ENCODE measurements around the gene NRXN3.

NRXN3 gene

GRCh38 chr14:79834868-79835267 is 1664.7 kb downstream of the NRXN3 start:
- H3K27ac Mint-ChIP-seq = no peak overlapping the region
- H3K36me3 Mint-ChIP-seq (ENCODE audit: low read depth) = no peaks in the 10 kb centered on the region
- DNase-seq (ENCODE audit: low spot score) = no peak
- H3K4me1 Mint-ChIP-seq (ENCODE audit: low read depth) = no peaks in the 10 kb centered on the region
- H3K9me3 Mint-ChIP-seq = peaks cover 7% of the 10 kb centered on the region
- H3K4me3 Mint-ChIP-seq = no peak overlapping the region
- H3K27me3 Mint-ChIP-seq (ENCODE audit: low read depth) = no peaks in the 10 kb centered on the region

GRCh38 chr14:79836577-79836976 is 1666.4 kb downstream of the NRXN3 start:
- H3K36me3 Mint-ChIP-seq (ENCODE audit: low read depth) = no peaks in the 10 kb centered on the region
- H3K4me3 Mint-ChIP-seq = no peak overlapping the region
- H3K27ac Mint-ChIP-seq = no peak overlapping the region
- DNase-seq (ENCODE audit: low spot score) = no peak
- peaks cover 7% of the 10 kb centered on the region for H3K9me3 Mint-ChIP-seq
- no peaks in the 10 kb centered on the region for H3K27me3 Mint-ChIP-seq (ENCODE audit: low read depth)
- no peaks in the 10 kb centered on the region for H3K4me1 Mint-ChIP-seq (ENCODE audit: low read depth)

GRCh38 chr14:79837699-79838098 is 1667.5 kb downstream of the NRXN3 start:
- no peaks in the 10 kb centered on the region for H3K4me1 Mint-ChIP-seq (ENCODE audit: low read depth)
- H3K9me3 Mint-ChIP-seq = peaks cover 7% of the 10 kb centered on the region
- H3K27me3 Mint-ChIP-seq (ENCODE audit: low read depth) = no peaks in the 10 kb centered on the region
- no peak overlapping the region for H3K27ac Mint-ChIP-seq
- H3K4me3 Mint-ChIP-seq = no peak overlapping the region
- H3K36me3 Mint-ChIP-seq (ENCODE audit: low read depth) = no peaks in the 10 kb centered on the region
- no peak for DNase-seq (ENCODE audit: low spot score)

DNA sequence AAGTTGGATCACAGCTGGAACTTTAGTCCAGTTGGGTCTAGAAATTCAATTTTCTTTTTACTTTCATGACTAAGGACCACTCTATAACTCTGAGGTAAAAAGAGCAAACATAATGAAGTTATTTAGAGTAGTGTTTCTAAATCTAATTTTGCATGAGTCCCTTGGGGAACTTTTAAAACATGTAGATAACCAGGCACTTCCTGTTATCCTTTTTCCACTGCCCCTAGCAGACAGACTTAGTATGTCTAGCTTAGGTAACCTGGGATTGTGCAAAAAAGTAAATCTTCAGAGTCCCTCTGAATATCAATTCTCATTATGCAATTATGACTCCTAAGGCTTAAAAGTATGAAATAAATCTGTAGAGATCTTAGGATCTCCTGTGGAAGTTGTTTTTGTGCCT is 1669.9 kb downstream of the NRXN3 start:
- Mint-ChIP-seq H3K9me3 (peaks cover 13% of the 10 kb centered on the region), H3K27me3 (ENCODE audit: low read depth) (no peaks in the 10 kb centered on the region), H3K4me3 (no peak overlapping the region), H3K27ac (no peak overlapping the region), H3K4me1 (ENCODE audit: low read depth) (no peaks in the 10 kb centered on the region), H3K36me3 (ENCODE audit: low read depth) (no peaks in the 10 kb centered on the region)
- no peak for DNase-seq (ENCODE audit: low spot score)

GRCh38 chr14:79840831-79841230 is 1670.7 kb downstream of the NRXN3 start:
- H3K9me3 Mint-ChIP-seq = peaks cover 13% of the 10 kb centered on the region
- no peaks in the 10 kb centered on the region for H3K4me1 Mint-ChIP-seq (ENCODE audit: low read depth)
- no peak for DNase-seq (ENCODE audit: low spot score)
- no peaks in the 10 kb centered on the region for H3K27me3 Mint-ChIP-seq (ENCODE audit: low read depth)
- no peak overlapping the region for H3K27ac Mint-ChIP-seq
- no peaks in the 10 kb centered on the region for H3K36me3 Mint-ChIP-seq (ENCODE audit: low read depth)
- no peak overlapping the region for H3K4me3 Mint-ChIP-seq

DNA sequence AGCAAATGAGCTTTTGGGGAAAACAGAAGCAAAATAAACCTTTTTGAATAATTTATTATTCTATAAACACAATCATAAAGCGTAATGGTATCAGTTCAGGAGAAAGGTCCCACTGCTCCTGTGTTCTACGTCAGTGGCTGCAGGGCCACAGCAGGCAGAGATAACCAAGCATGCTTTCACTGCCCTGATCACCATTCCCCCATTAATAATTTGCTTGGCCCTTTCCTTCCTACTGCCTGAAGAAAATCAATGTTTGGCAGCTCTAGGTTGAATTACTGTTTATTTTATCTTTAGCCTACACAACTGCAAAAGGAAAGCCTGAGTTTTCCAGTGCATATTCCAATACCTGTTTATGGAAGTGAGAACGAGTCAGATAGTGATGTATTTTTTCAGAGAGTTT is 1671.3 kb downstream of the NRXN3 start:
- H3K4me1 Mint-ChIP-seq (ENCODE audit: low read depth) = no peaks in the 10 kb centered on the region
- no peak for DNase-seq (ENCODE audit: low spot score)
- no peak overlapping the region for H3K27ac Mint-ChIP-seq
- peaks cover 13% of the 10 kb centered on the region for H3K9me3 Mint-ChIP-seq
- no peaks in the 10 kb centered on the region for H3K27me3 Mint-ChIP-seq (ENCODE audit: low read depth)
- H3K36me3 Mint-ChIP-seq (ENCODE audit: low read depth) = no peaks in the 10 kb centered on the region
- no peak overlapping the region for H3K4me3 Mint-ChIP-seq

DNA sequence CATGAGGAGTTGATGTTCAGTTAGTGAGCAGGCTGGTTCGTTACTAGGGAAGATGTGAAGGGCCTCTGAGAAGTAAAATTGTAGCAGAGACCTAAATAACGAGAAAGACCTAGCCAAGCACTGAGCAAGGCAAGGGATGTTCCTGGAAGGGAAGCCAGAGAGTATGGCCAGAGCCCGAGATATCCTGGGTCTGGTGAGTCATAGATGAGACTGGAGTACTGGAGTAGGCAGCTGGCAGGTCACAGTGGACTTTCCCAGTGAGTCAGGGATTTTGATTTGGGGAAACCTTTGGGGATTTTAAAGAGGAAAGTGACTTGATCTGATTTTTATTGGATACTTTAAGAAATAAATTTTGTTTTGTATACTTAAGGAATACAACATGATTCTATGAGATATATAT is 1672.1 kb downstream of the NRXN3 start:
- DNase-seq (ENCODE audit: low spot score) = no peak
- H3K9me3 Mint-ChIP-seq = peaks cover 13% of the 10 kb centered on the region
- H3K4me3 Mint-ChIP-seq = no peak overlapping the region
- H3K36me3 Mint-ChIP-seq (ENCODE audit: low read depth) = no peaks in the 10 kb centered on the region
- no peaks in the 10 kb centered on the region for H3K4me1 Mint-ChIP-seq (ENCODE audit: low read depth)
- no peaks in the 10 kb centered on the region for H3K27me3 Mint-ChIP-seq (ENCODE audit: low read depth)
- no peak overlapping the region for H3K27ac Mint-ChIP-seq

DNA sequence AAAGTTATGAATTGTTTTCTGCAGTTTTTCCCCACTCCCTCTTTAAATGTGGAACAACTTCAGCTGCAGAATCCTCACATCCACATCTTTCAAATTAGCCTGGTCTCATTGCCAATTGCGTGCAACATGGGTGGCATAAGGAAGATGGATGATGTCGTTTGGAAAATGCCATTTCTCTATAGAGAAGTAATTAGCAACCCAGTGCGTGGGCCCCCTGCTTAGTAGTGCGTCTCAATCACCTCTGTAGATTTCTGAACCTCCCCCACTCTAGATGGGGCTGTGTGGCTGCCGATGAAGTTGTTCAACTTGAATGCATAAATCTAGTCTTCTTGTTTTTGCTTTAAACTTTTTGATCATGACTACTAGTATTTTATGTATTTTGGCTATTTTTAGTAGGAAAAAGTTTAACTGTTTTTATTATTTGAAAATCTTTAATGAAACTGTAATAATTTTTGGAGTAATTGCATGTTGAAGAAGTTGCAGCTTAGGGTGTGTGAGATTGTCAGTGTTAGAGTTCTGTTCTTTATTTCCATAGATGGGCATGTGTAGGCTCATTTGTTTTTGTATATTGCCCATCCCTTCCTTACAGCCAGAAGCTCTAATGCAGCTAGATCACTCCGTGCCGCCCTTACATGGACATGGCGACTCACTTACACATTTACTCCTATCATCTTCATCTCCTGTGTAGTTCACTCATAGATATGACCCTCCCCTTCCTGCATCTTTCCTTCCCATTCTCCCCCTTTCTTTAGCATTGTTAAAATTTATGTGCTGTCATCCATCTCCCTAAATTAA is 1683.0 kb downstream of the NRXN3 start:
- H3K4me1 Mint-ChIP-seq (ENCODE audit: low read depth) = no peaks in the 10 kb centered on the region
- no peak for DNase-seq (ENCODE audit: low spot score)
- no peaks in the 10 kb centered on the region for H3K36me3 Mint-ChIP-seq (ENCODE audit: low read depth)
- H3K9me3 Mint-ChIP-seq = peaks cover 12% of the 10 kb centered on the region
- no peaks in the 10 kb centered on the region for H3K27me3 Mint-ChIP-seq (ENCODE audit: low read depth)
- no peak overlapping the region for H3K4me3 Mint-ChIP-seq
- H3K27ac Mint-ChIP-seq = no peak overlapping the region

DNA sequence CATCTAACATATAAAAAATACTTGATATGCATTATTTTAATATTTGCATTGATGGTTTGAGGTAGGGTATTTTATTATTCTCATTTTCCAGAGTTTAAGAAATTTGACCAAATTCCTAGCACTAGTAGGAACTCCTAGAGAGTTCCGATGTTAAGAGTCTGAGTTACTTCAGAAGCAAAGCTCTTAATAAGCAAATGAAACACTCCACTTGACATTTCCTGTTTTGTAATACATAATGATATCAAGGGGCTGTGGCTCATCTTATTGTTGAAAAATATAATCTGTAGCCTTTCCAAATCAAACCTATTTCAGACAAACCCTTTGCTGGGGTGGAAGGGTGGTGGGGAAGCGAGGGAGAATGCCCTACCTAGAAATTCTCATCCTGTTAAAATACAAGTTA is 1685.6 kb downstream of the NRXN3 start:
- Mint-ChIP-seq H3K36me3 (ENCODE audit: low read depth) (no peaks in the 10 kb centered on the region), H3K27ac (no peak overlapping the region), H3K4me1 (ENCODE audit: low read depth) (no peaks in the 10 kb centered on the region), H3K9me3 (peaks cover 6% of the 10 kb centered on the region), H3K4me3 (no peak overlapping the region), H3K27me3 (ENCODE audit: low read depth) (no peaks in the 10 kb centered on the region)
- no peak for DNase-seq (ENCODE audit: low spot score)

GRCh38 chr14:79856381-79856780 is 1686.2 kb downstream of the NRXN3 start:
- Mint-ChIP-seq H3K9me3 (peaks cover 6% of the 10 kb centered on the region), H3K4me3 (no peak overlapping the region)

GRCh38 chr14:79861111-79861510 is 1690.9 kb downstream of the NRXN3 start:
- Mint-ChIP-seq H3K9me3 (peaks cover 12% of the 10 kb centered on the region), H3K27ac (no peak overlapping the region), H3K4me1 (ENCODE audit: low read depth) (no peaks in the 10 kb centered on the region)

More at GRCh38 chr14:79856381-79856780, 1686.2 kb downstream of the NRXN3 start:
- H3K36me3 Mint-ChIP-seq (ENCODE audit: low read depth) = no peaks in the 10 kb centered on the region
- no peak for DNase-seq (ENCODE audit: low spot score)
- H3K27me3 Mint-ChIP-seq (ENCODE audit: low read depth) = no peaks in the 10 kb centered on the region
- H3K4me1 Mint-ChIP-seq (ENCODE audit: low read depth) = no peaks in the 10 kb centered on the region
- no peak overlapping the region for H3K27ac Mint-ChIP-seq

GRCh38 chr14:79862045-79862444 is 1691.9 kb downstream of the NRXN3 start:
- no peak for DNase-seq (ENCODE audit: low spot score)
- Mint-ChIP-seq H3K27ac (no peak overlapping the region), H3K4me3 (no peak overlapping the region), H3K36me3 (ENCODE audit: low read depth) (no peaks in the 10 kb centered on the region), H3K27me3 (ENCODE audit: low read depth) (no peaks in the 10 kb centered on the region), H3K4me1 (ENCODE audit: low read depth) (no peaks in the 10 kb centered on the region), H3K9me3 (peaks cover 15% of the 10 kb centered on the region)

More at GRCh38 chr14:79861111-79861510, 1690.9 kb downstream of the NRXN3 start:
- Mint-ChIP-seq H3K27me3 (ENCODE audit: low read depth) (no peaks in the 10 kb centered on the region), H3K36me3 (ENCODE audit: low read depth) (no peaks in the 10 kb centered on the region), H3K4me3 (no peak overlapping the region)
- DNase-seq (ENCODE audit: low spot score) = no peak

DNA sequence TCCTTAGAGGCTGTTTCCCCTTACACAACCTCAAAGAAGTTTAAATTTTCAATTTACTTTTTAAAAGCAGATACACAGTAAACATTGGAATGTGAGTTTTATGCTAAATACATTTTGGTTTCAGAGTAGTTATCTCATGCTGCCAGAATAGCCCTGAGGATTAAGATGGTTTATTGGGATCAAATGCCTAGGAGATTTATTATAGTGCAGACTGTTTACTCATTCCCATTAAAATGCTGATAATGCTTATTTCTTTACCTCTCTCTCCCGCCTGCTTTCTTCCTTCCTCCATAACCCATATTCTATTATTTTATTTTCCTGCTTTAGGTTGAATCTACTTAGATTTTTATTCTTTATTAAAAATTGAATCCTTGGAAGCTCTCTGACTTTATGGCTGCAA is 1701.0 kb downstream of the NRXN3 start:
- no peak overlapping the region for H3K4me3 Mint-ChIP-seq
- no peak overlapping the region for H3K27ac Mint-ChIP-seq
- peaks cover 3% of the 10 kb centered on the region for H3K9me3 Mint-ChIP-seq
- DNase-seq (ENCODE audit: low spot score) = no peak
- H3K36me3 Mint-ChIP-seq (ENCODE audit: low read depth) = no peaks in the 10 kb centered on the region
- no peaks in the 10 kb centered on the region for H3K4me1 Mint-ChIP-seq (ENCODE audit: low read depth)
- no peaks in the 10 kb centered on the region for H3K27me3 Mint-ChIP-seq (ENCODE audit: low read depth)

GRCh38 chr14:79878229-79878628 is 1708.1 kb downstream of the NRXN3 start:
- H3K4me1 Mint-ChIP-seq (ENCODE audit: low read depth) = no peaks in the 10 kb centered on the region
- no peaks in the 10 kb centered on the region for H3K36me3 Mint-ChIP-seq (ENCODE audit: low read depth)
- H3K27me3 Mint-ChIP-seq (ENCODE audit: low read depth) = no peaks in the 10 kb centered on the region
- DNase-seq (ENCODE audit: low spot score) = no peak
- H3K4me3 Mint-ChIP-seq = no peak overlapping the region
- peaks cover 7% of the 10 kb centered on the region for H3K9me3 Mint-ChIP-seq
- H3K27ac Mint-ChIP-seq = no peak overlapping the region

DNA sequence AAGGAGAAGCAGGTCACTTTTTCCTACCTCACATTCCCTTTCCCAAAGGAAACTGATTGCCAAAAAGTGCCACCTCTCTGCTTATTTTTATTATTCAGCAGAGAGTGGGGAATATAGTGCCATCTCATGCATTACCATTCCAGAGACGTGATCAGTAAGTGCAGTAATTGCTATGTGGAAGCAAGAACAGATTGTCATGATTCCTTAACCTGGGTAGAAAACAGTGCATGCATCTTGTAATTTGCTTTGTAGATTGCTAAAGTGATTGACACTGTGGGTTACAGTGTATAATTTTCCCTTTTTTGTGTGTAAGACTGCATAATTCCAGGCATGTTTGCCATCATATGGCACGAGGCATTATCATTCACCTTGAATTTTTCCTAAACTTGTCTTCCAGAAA is 1708.6 kb downstream of the NRXN3 start:
- H3K36me3 Mint-ChIP-seq (ENCODE audit: low read depth) = no peaks in the 10 kb centered on the region
- H3K27me3 Mint-ChIP-seq (ENCODE audit: low read depth) = no peaks in the 10 kb centered on the region
- peaks cover 7% of the 10 kb centered on the region for H3K9me3 Mint-ChIP-seq
- H3K27ac Mint-ChIP-seq = no peak overlapping the region
- no peaks in the 10 kb centered on the region for H3K4me1 Mint-ChIP-seq (ENCODE audit: low read depth)
- H3K4me3 Mint-ChIP-seq = no peak overlapping the region
- no peak for DNase-seq (ENCODE audit: low spot score)
